Uterus (tissue), 2 donors: Measurements from ENCODE around the gene KCNQ5.

Experiments used
- POLR2A ChIP-seq, 2 donors: fragments of 450-650 bp; IDR thresholded peaks; one replicate each; pipeline ENCODE4 v1.6.1; 2016; ENCODE audit warnings: antibody characterized with exemption in 2 of 2, mild to moderate bottlenecking in 1 of 2, moderate library complexity in 1 of 2
- TF ChIP-seq, protein P1 (sequence below), 4 experiments: fragments of 200-600 bp in 2 of 4; fragments of 450-650 bp in 2 of 4; sonication (generic) in 2 of 4; IDR thresholded peaks; one replicate each; pipeline ENCODE4 v1.5.1; 2016 to 2019; ENCODE audit warnings: antibody characterized with exemption in 4 of 4, mild to moderate bottlenecking in 2 of 4, moderate library complexity in 1 of 4

DNA sequence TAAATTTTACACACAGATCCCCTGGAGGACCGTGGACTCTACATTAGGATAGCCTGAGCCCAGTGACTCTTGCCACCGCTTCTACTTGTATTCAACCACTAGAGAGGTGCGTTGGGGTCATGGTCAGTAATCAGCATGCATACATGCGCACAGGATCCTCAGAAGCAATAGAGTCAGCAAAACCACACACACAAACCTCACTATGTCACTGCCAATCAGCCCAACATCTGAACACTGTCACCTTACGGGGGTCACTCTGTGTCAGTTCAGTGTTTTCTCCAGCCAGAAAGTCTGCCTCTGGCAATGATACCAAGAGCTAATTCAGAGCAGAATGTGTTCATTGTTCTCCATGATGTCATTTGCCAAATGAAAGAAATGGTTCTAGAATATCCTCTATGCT is 378.1 kb downstream of the KCNQ5 start:
- no peak for TF ChIP-seq POLR2A (IDR thresholded peaks at IDR 0.05)
- TF ChIP-seq, protein P1, sequence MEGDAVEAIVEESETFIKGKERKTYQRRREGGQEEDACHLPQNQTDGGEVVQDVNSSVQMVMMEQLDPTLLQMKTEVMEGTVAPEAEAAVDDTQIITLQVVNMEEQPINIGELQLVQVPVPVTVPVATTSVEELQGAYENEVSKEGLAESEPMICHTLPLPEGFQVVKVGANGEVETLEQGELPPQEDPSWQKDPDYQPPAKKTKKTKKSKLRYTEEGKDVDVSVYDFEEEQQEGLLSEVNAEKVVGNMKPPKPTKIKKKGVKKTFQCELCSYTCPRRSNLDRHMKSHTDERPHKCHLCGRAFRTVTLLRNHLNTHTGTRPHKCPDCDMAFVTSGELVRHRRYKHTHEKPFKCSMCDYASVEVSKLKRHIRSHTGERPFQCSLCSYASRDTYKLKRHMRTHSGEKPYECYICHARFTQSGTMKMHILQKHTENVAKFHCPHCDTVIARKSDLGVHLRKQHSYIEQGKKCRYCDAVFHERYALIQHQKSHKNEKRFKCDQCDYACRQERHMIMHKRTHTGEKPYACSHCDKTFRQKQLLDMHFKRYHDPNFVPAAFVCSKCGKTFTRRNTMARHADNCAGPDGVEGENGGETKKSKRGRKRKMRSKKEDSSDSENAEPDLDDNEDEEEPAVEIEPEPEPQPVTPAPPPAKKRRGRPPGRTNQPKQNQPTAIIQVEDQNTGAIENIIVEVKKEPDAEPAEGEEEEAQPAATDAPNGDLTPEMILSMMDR (IDR thresholded peaks at IDR 0.05): no peak
